22Rv1 (cell line): ENCODE data around the gene HEATR3.

Experiments
- H3K27ac ChIP-seq: fragments of 450-650 bp; 2 replicates; pipeline ENCODE4 v1.5.1; 2017
- CTCF ChIP-seq: fragments of 450-650 bp; IDR thresholded peaks from 2 replicates; pipeline ENCODE4 v1.5.1; 2017; ENCODE audit warnings: mild to moderate bottlenecking
- ZFX ChIP-seq: fragments of 450-650 bp; IDR thresholded peaks from 2 replicates; pipeline ENCODE4 v1.6.1; 2017; ENCODE audit warnings: antibody characterized with exemption, borderline replicate concordance

Gene HEATR3

GRCh38 chr16:50083996-50084395, 18.2 kb downstream of the HEATR3 start:
- TF ChIP-seq ZFX (no peak), CTCF (no peak)

GRCh38 chr16:50086176-50086575, 20.4 kb downstream of the HEATR3 start:
- no peak overlapping the region for H3K27ac ChIP-seq
- no peak for TF ChIP-seq ZFX
- TF ChIP-seq CTCF: no peak

More at GRCh38 chr16:50083996-50084395, 18.2 kb downstream of the HEATR3 start:
- H3K27ac ChIP-seq: no peak overlapping the region

- TF ChIP-seq ZFX (no peak), CTCF (no peak)
- H3K27ac ChIP-seq: no peak overlapping the region
Measured at GRCh38 chr16:50088302-50088701, 22.5 kb downstream of the HEATR3 start.

GRCh38 chr16:50092891-50093290, 27.1 kb downstream of the HEATR3 start:
- TF ChIP-seq ZFX: no peak
- TF ChIP-seq CTCF: no peak
- H3K27ac ChIP-seq: no peak overlapping the region

GRCh38 chr16:50093607-50094539, 28.1 kb downstream of the HEATR3 start:
- no peak overlapping the region for H3K27ac ChIP-seq
- TF ChIP-seq ZFX: no peak
- TF ChIP-seq CTCF: no peak

GRCh38 chr16:50096791-50097190, 31.0 kb downstream of the HEATR3 start:
- H3K27ac ChIP-seq: no peak overlapping the region
- TF ChIP-seq ZFX: no peak
- TF ChIP-seq CTCF: no peak

- no peak overlapping the region for H3K27ac ChIP-seq
- TF ChIP-seq ZFX (no peak), CTCF (no peak)
Measured at GRCh38 chr16:50099957-50100648, 34.3 kb downstream of the HEATR3 start.
